Astrocyte (in vitro differentiated cells and primary cell): ENCODE data around the gene A3GALT2. TPM values are rescaled to one million over a fixed set of nuclear protein-coding genes. Genes with fewer than 3 reads are reported as not detected.

Experiments used
- DNase-seq: peaks from one replicate; pipeline ENCODE4 v3.0.0-alpha.2; 2010; ENCODE audit warnings: low read depth
- FAIRE-seq: peaks from 2 replicates; lab custom pipeline; 2011; peaks lifted over from hg19 to GRCh38; lab: Jason Lieb, UNC
- H2AFZ ChIP-seq: 2 replicates; pipeline ENCODE4 v1.6.0; 2012; ENCODE audit warnings: low read depth, low read length, inconsistent platforms
- H3K27ac ChIP-seq: 2 replicates; pipeline ENCODE4 v1.5.1; 2011; ENCODE audit warnings: low read depth, low read length, inconsistent platforms
- H3K27me3 ChIP-seq: 2 replicates; pipeline ENCODE4 v1.6.0; 2011; ENCODE audit warnings: low read length, inconsistent platforms; ENCODE audit not compliant: insufficient read depth
- H3K36me3 ChIP-seq: 2 replicates; pipeline ENCODE4 v1.5.1; 2011; ENCODE audit warnings: low read length, inconsistent platforms; ENCODE audit not compliant: insufficient read depth
- H3K4me1 ChIP-seq: 2 replicates; pipeline ENCODE4 v1.5.1; 2011; ENCODE audit warnings: low read length, inconsistent platforms; ENCODE audit not compliant: insufficient read depth
- H3K4me2 ChIP-seq: 2 replicates; pipeline ENCODE4 v1.6.0; 2012; ENCODE audit warnings: low read length, inconsistent platforms
- H3K4me3 ChIP-seq: 2 replicates; pipeline ENCODE4 v1.5.1; 2011; ENCODE audit warnings: low read depth, mild to moderate bottlenecking, low read length, inconsistent platforms; ENCODE audit not compliant: insufficient read depth
- H3K79me2 ChIP-seq: 2 replicates; pipeline ENCODE4 v1.6.0; 2012; ENCODE audit warnings: mild to moderate bottlenecking, low read length, inconsistent platforms; ENCODE audit not compliant: insufficient read depth
- H3K9ac ChIP-seq: 2 replicates; pipeline ENCODE4 v1.6.0; 2012; ENCODE audit warnings: mild to moderate bottlenecking, low read length, inconsistent platforms
- H3K9me3 ChIP-seq: 2 replicates; pipeline ENCODE4 v1.5.1; 2012; ENCODE audit warnings: low read depth, mild to moderate bottlenecking, low read length, inconsistent platforms; ENCODE audit not compliant: insufficient read depth
- H4K20me1 ChIP-seq: 2 replicates; pipeline ENCODE4 v1.6.0; 2012; ENCODE audit warnings: low read length, inconsistent platforms; ENCODE audit not compliant: insufficient read depth
- H3K27ac Mint-ChIP-seq: one replicate; pipeline ENCODE4 v1.8.0; 2021; ENCODE audit warnings: mild to moderate bottlenecking, mixed read lengths; ENCODE audit not compliant: unreplicated experiment
- H3K27me3 Mint-ChIP-seq: one replicate; pipeline ENCODE4 v1.8.0; 2021; ENCODE audit warnings: low read depth, mixed read lengths; ENCODE audit not compliant: unreplicated experiment
- H3K36me3 Mint-ChIP-seq: one replicate; pipeline ENCODE4 v1.8.0; 2021; ENCODE audit warnings: low read depth, mixed read lengths; ENCODE audit not compliant: unreplicated experiment
- H3K4me1 Mint-ChIP-seq: one replicate; pipeline ENCODE4 v1.8.0; 2021; ENCODE audit warnings: low read depth, mixed read lengths; ENCODE audit not compliant: unreplicated experiment
- H3K4me3 Mint-ChIP-seq: one replicate; pipeline ENCODE4 v1.8.0; 2021; ENCODE audit warnings: mild to moderate bottlenecking, moderate library complexity, mixed read lengths; ENCODE audit not compliant: unreplicated experiment
- H3K9me3 Mint-ChIP-seq: one replicate; pipeline ENCODE4 v1.8.0; 2021; ENCODE audit warnings: mild to moderate bottlenecking, mixed read lengths; ENCODE audit not compliant: unreplicated experiment
- EZH2 ChIP-seq: IDR thresholded peaks from 2 replicates; pipeline ENCODE4 v1.6.1; 2012; ENCODE audit warnings: mild to moderate bottlenecking, low read length, inconsistent platforms; ENCODE audit not compliant: insufficient read depth
- total RNA-seq: library from RNA; stranded (reverse); gene quantifications from 2 replicates; pipeline ENCODE4 v1.2.1, GENCODE V29; 2021
- TF ChIP-seq, protein P1 (sequence below): IDR thresholded peaks from 2 replicates; pipeline ENCODE4 v1.5.1; 2011; ENCODE audit warnings: low read depth, mild to moderate bottlenecking, inconsistent platforms, low read length, moderate library complexity; ENCODE audit not compliant: insufficient read depth

Gene A3GALT2
- total RNA-seq, 1 donor from 2014 or later, result not detected

DNA sequence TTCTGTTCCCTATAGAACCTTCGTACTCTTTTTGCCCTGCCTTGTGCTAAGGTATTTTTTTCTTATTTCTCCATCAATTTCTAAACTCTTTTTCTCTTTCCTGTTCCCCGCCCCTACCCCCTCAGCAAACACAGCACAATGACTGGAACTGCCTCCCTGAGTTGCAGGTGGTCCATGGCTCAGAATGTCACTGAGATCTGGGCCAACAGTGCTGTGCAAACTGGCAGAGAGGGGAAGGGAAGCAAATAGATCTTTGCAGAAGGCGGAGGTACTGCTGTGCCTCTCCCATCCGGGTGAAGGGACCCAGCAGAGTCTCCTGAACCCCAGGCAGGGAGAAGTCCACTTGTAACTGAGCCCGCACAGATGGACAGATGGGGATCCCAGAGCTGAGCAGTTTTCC is 32.6 kb upstream of the A3GALT2 start:
- H3K27me3 Mint-ChIP-seq, result peaks cover 6% of the 10 kb centered on the region

DNA sequence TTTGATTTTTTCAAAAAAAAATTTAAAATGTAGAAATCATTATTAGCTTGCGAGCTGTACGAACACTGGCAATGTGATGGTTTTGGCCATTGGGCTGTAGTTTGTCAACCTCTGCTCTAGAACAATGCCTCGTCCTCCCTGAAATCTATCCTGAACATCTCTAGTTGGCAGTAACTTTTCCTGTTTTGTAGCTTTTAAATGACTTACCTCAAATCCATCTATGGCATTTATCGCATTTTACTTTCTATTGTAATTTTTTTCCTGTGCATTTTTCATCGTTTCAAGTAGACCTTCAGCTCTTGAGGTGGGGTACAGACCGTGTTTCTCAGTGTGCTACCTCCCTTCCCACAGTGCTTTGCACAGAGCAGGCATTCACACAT is 30.4 kb upstream of the A3GALT2 start:
- H2AFZ ChIP-seq, result no peak overlapping the region
- H3K4me1 ChIP-seq, result peaks cover 22% of the 10 kb centered on the region
- DNase-seq (no peak), FAIRE-seq (no peak)
- Mint-ChIP-seq H3K27ac (peak overlapping the region; percentile 5), H3K4me3 (peak overlapping the region; percentile 62), H3K27me3 (peaks cover 6% of the 10 kb centered on the region), H3K9me3 (no peaks in the 10 kb centered on the region), H3K4me1 (peaks cover 22% of the 10 kb centered on the region), H3K36me3 (peaks cover 21% of the 10 kb centered on the region)
- no peak overlapping the region for H3K9ac ChIP-seq
- H3K27me3 ChIP-seq, result no peaks in the 10 kb centered on the region
- H3K79me2 ChIP-seq, result peaks cover 32% of the 10 kb centered on the region
- no peaks in the 10 kb centered on the region for H3K36me3 ChIP-seq
- H3K4me3 ChIP-seq, result no peak overlapping the region
- H3K4me2 ChIP-seq, result no peak overlapping the region
- H3K9me3 ChIP-seq, result no peaks in the 10 kb centered on the region
- H4K20me1 ChIP-seq, result peaks cover 22% of the 10 kb centered on the region
- no peak for TF ChIP-seq EZH2
- TF ChIP-seq, protein P1, sequence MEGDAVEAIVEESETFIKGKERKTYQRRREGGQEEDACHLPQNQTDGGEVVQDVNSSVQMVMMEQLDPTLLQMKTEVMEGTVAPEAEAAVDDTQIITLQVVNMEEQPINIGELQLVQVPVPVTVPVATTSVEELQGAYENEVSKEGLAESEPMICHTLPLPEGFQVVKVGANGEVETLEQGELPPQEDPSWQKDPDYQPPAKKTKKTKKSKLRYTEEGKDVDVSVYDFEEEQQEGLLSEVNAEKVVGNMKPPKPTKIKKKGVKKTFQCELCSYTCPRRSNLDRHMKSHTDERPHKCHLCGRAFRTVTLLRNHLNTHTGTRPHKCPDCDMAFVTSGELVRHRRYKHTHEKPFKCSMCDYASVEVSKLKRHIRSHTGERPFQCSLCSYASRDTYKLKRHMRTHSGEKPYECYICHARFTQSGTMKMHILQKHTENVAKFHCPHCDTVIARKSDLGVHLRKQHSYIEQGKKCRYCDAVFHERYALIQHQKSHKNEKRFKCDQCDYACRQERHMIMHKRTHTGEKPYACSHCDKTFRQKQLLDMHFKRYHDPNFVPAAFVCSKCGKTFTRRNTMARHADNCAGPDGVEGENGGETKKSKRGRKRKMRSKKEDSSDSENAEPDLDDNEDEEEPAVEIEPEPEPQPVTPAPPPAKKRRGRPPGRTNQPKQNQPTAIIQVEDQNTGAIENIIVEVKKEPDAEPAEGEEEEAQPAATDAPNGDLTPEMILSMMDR, result no peak
- no peak overlapping the region for H3K27ac ChIP-seq

More for the DNA sequence above, 32.6 kb upstream of the A3GALT2 start:
- no peak overlapping the region for H3K4me3 Mint-ChIP-seq
- peaks cover 21% of the 10 kb centered on the region for H3K4me1 Mint-ChIP-seq
- H3K9me3 Mint-ChIP-seq, result no peaks in the 10 kb centered on the region
- FAIRE-seq (no peak), DNase-seq (no peak)
- Histone ChIP-seq H3K27me3 (no peaks in the 10 kb centered on the region), H3K4me3 (no peak overlapping the region), H3K4me2 (no peak overlapping the region), H4K20me1 (peaks cover 5% of the 10 kb centered on the region), H3K4me1 (peaks cover 8% of the 10 kb centered on the region), H3K9me3 (no peaks in the 10 kb centered on the region), H3K27ac (no peak overlapping the region), H3K79me2 (peaks cover 10% of the 10 kb centered on the region), H2AFZ (no peak overlapping the region), H3K36me3 (no peaks in the 10 kb centered on the region), H3K9ac (no peak overlapping the region)
- peaks cover 28% of the 10 kb centered on the region for H3K36me3 Mint-ChIP-seq
- TF ChIP-seq EZH2, result no peak
- TF ChIP-seq, protein P1, result no peak
- no peak overlapping the region for H3K27ac Mint-ChIP-seq

DNA sequence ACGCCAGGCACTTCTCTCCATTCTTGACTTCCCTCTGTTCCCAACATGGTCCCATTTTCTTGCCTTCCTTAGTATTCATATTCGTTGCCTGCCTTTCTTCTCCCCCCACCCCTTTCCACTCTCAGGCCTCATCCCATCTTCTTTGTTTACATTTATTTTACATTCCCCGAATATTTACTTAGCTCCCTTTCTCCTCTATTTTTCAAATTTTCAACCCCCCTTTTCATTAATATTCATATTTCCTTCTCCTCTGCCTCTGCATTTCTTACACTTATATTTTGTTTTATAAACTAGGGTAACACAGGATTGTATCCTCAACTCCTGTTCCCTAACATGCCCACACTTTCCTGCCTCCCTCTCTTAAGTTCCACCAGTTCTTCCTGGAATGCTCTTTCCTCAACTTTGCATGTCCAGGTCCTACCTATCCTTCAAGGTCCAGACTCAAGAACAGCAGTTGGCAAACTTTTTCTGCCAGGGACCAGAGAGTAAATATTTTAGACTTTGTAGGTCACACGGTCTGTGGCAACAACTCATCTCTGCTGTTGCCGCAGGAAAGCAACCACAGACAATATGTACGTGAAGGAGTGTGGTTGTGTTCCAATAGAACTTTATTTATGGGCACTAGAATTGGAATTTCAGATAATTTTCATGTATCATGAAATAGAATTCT is 29.8 kb upstream of the A3GALT2 start:
- Histone ChIP-seq H3K9ac (peak overlapping the region; percentile 84), H3K4me1 (peaks cover 27% of the 10 kb centered on the region), H3K27ac (peak overlapping the region; percentile 69), H3K36me3 (no peaks in the 10 kb centered on the region), H3K9me3 (no peaks in the 10 kb centered on the region), H3K79me2 (peaks cover 37% of the 10 kb centered on the region), H4K20me1 (peaks cover 25% of the 10 kb centered on the region), H3K27me3 (no peaks in the 10 kb centered on the region), H3K4me3 (peak overlapping the region; percentile 64), H2AFZ (peak overlapping the region; percentile 91), H3K4me2 (peak overlapping the region; percentile 99)
- TF ChIP-seq, protein P1, result no peak
- TF ChIP-seq EZH2, result no peak
- no peak for FAIRE-seq
- Mint-ChIP-seq H3K9me3 (no peaks in the 10 kb centered on the region), H3K27me3 (peaks cover 6% of the 10 kb centered on the region), H3K36me3 (peaks cover 22% of the 10 kb centered on the region), H3K27ac (peak overlapping the region; percentile 68), H3K4me1 (peaks cover 25% of the 10 kb centered on the region), H3K4me3 (peak overlapping the region; percentile 86)
- DNase-seq, result no peak
